PFSK-1 (cell line): ENCODE data around the gene CMC1.

Source experiments
- SIN3A ChIP-seq: IDR thresholded peaks from 2 replicates; pipeline ENCODE4 v1.6.1; 2012; ENCODE audit warnings: mild to moderate bottlenecking, low read length, moderate library complexity, borderline replicate concordance; ENCODE audit not compliant: insufficient read depth
- TAF1 ChIP-seq: IDR thresholded peaks from 2 replicates; pipeline ENCODE4 v1.6.1; 2012; ENCODE audit warnings: low read length, control low read depth, borderline replicate concordance; ENCODE audit not compliant: insufficient read depth

DNA sequence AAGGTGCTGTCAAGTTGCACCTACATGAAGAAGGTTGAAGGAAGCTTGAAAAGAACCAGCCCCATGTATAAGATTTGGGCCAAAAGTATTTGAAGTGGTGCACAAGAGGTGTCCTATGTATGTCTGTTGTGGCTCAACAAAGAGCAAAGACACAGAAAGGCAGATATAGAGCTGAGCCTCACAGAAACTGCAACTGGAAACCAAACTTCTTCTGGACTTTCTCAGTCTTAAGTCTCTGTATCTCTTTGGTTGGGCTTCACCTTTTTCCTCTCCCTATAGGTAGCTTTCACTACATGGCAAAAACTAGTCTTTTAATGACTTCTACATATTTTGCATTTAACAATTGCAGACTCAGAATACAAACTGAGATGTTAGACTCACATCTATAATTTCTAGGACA lies 8.8 kb upstream of the CMC1 start:
- TF ChIP-seq SIN3A (no peak), TAF1 (no peak)
